HepG2 (cell line): Measurements from ENCODE around the gene GTF2H3. TPM values are rescaled to one million over a fixed set of nuclear protein-coding genes. Genes with fewer than 3 reads are reported as not detected.

ENCODE experiments used
- ATAC-seq: fragments of 200-7000 bp; cut with Tn5 transposase; 3 replicates; pipeline ENCODE4 v1.9.1; 2020; ENCODE audit warnings: mild to moderate bottlenecking, moderate library complexity
- BruUV-seq: library from RNA; stranded (reverse); fragments of 400-500 nt; replicated peaks from 2 replicates; lab custom pipeline; 2021; lab: Mats Ljungman, UMichigan
- CTCF ChIA-PET: fragments of 300-600 bp; formaldehyde crosslinking; extraction: SDS; loops from one replicate; lab custom pipeline; 2021; ENCODE audit warnings: low total read pairs, inconsistent platforms, low intra/inter-chr PET ratio; lab: Yijun Ruan, JAX
- POLR2A ChIA-PET: fragments of 350-600 bp; sonication (Branson Sonifier 250); formaldehyde crosslinking; loops from one replicate; lab custom pipeline; 2020; ENCODE audit warnings: antibody characterized with exemption, inconsistent platforms; lab: Yijun Ruan, JAX
- DNase-seq: peaks from one replicate; pipeline ENCODE4 v3.0.0-alpha.2; 2015; ENCODE audit warnings: low spot score
- FAIRE-seq: peaks from 3 replicates; lab custom pipeline; 2011; peaks lifted over from hg19 to GRCh38; lab: Jason Lieb, UNC
- H2AFZ ChIP-seq: one replicate; pipeline ENCODE4 v1.6.1; 2011; ENCODE audit warnings: low read length, inconsistent platforms
- H3K27ac ChIP-seq: fragments of 300-600 bp; 3 replicates; pipeline ENCODE4 v1.8.0; 2011; ENCODE audit warnings: mixed run types, mild to moderate bottlenecking, mixed read lengths, low read length, inconsistent platforms; ENCODE audit not compliant: insufficient read depth; ENCODE audit errors: extremely low read length
- H3K27me3 ChIP-seq, 2 experiments: fragments of 200-600 bp in 1 of 2; 2 replicates in 1 of 2; 3 replicates in 1 of 2; pipeline versions ENCODE4 v1.6.0 to v1.8.0; 2011; ENCODE audit warnings: low read length in 2 of 2, mild to moderate bottlenecking in 2 of 2, moderate library complexity in 2 of 2, inconsistent platforms in 1 of 2; ENCODE audit not compliant: insufficient read depth in 2 of 2, control insufficient read depth in 1 of 2
- H3K36me3 ChIP-seq, 2 experiments: fragments of 200-600 bp in 1 of 2; replicated peaks in 1 of 2; 2 replicates in 1 of 2; 3 replicates in 1 of 2; pipeline versions ENCODE4 v1.5.1 to v1.8.0; 2011; ENCODE audit warnings: low read length in 2 of 2, inconsistent platforms in 1 of 2; ENCODE audit not compliant: insufficient read depth in 2 of 2, control insufficient read depth in 1 of 2
- H3K4me1 ChIP-seq: 2 replicates; pipeline ENCODE4 v1.5.1; 2012; ENCODE audit warnings: low read length, inconsistent platforms; ENCODE audit not compliant: insufficient read depth
- H3K4me2 ChIP-seq: 2 replicates; pipeline ENCODE4 v1.6.0; 2011; ENCODE audit warnings: low read depth, low read length, inconsistent platforms
- H3K4me3 ChIP-seq, 3 experiments: fragments of 200-600 bp in 1 of 3; sonication (generic), shearing (Covaris generic) in 1 of 3; replicated peaks in 1 of 3; 2 replicates each; pipeline ENCODE4 v1.5.1; 2011 to 2016; ENCODE audit warnings: low read length in 3 of 3, inconsistent platforms in 2 of 3, low read depth in 2 of 3, mild to moderate bottlenecking in 2 of 3, control low read depth in 1 of 3, mixed read lengths in 1 of 3; ENCODE audit not compliant: insufficient read depth in 1 of 3
- H3K79me2 ChIP-seq: one replicate; pipeline ENCODE4 v1.6.1; 2011; ENCODE audit warnings: low read length, inconsistent platforms; ENCODE audit not compliant: insufficient read depth
- H3K9ac ChIP-seq: 2 replicates; pipeline ENCODE4 v1.6.0; 2011; ENCODE audit warnings: mild to moderate bottlenecking, low read depth, low read length, inconsistent platforms; ENCODE audit not compliant: insufficient read depth
- H3K9me3 ChIP-seq: 2 replicates; pipeline ENCODE4 v1.5.1; 2012; ENCODE audit warnings: mild to moderate bottlenecking, low read length
- H4K20me1 ChIP-seq: 2 replicates; pipeline ENCODE4 v1.6.0; 2011; ENCODE audit warnings: inconsistent platforms, mild to moderate bottlenecking, low read length, moderate library complexity; ENCODE audit not compliant: insufficient read depth
- ATRX ChIP-seq: sonication (generic); formaldehyde crosslinking; IDR thresholded peaks from 2 replicates; pipeline ENCODE4 v1.4.0; 2020; ENCODE audit warnings: missing genetic modification reagents, borderline replicate concordance
- E2F1 ChIP-seq: sonication (generic); formaldehyde crosslinking; IDR thresholded peaks from 2 replicates; pipeline ENCODE4 v1.5.0; 2020; ENCODE audit warnings: missing genetic modification reagents
- HNRNPL ChIP-seq: fragments of 200-400 bp; formaldehyde crosslinking; IDR thresholded peaks from 2 replicates; pipeline ENCODE4 v1.6.1; 2017; ENCODE audit warnings: mild to moderate bottlenecking, low read depth, low read length
- IKZF4 ChIP-seq: sonication (generic); formaldehyde crosslinking; IDR thresholded peaks from 2 replicates; pipeline ENCODE4 v1.5.1; 2020; ENCODE audit warnings: borderline replicate concordance, mild to moderate bottlenecking, low read depth, missing genetic modification reagents; ENCODE audit errors: not compliant biosample characterization
- KDM5A ChIP-seq: fragments of 200-600 bp; sonication (generic); IDR thresholded peaks from 2 replicates; pipeline ENCODE4 v1.7.0; 2018; ENCODE audit warnings: antibody characterized with exemption, mild to moderate bottlenecking, low read length, borderline replicate concordance
- MAZ ChIP-seq, 2 experiments: sonication (generic) in 1 of 2; formaldehyde crosslinking in 1 of 2; IDR thresholded peaks; 2 replicates each; pipeline versions ENCODE4 v1.5.0 to v1.6.1; 2012 to 2020; ENCODE audit warnings: low read depth in 2 of 2, mild to moderate bottlenecking in 2 of 2, borderline replicate concordance in 1 of 2, improper control_type of control experiment in 1 of 2, low read length in 1 of 2, missing genetic modification reagents in 1 of 2, moderate library complexity in 1 of 2
- MYPOP ChIP-seq: sonication (generic); formaldehyde crosslinking; IDR thresholded peaks from 2 replicates; pipeline ENCODE4 v1.8.1; 2023; ENCODE audit warnings: mild to moderate bottlenecking, moderate library complexity, missing genetic modification reagents
- NR0B2 ChIP-seq: sonication (generic); formaldehyde crosslinking; IDR thresholded peaks from 2 replicates; pipeline ENCODE4 v1.4.0; 2020; ENCODE audit warnings: mild to moderate bottlenecking, missing genetic modification reagents
- RBM22 ChIP-seq: fragments of 200-400 bp; formaldehyde crosslinking; optimal IDR thresholded peaks from 2 replicates; pipeline ENCODE3; 2017; ENCODE audit warnings: mild to moderate bottlenecking, low read length, moderate library complexity
- SSRP1 ChIP-seq: IDR thresholded peaks from 2 replicates; pipeline ENCODE4 v1.6.1; 2016; ENCODE audit warnings: control low read depth
- ZFP37 ChIP-seq: sonication (generic); formaldehyde crosslinking; IDR thresholded peaks from 2 replicates; pipeline ENCODE4 v1.4.0; 2020; ENCODE audit warnings: missing genetic modification reagents, borderline replicate concordance
- ZNF615 ChIP-seq: sonication (generic); formaldehyde crosslinking; IDR thresholded peaks from 2 replicates; pipeline ENCODE4 v1.5.0; 2020; ENCODE audit warnings: mild to moderate bottlenecking, missing genetic modification reagents, borderline replicate concordance
- WGBS: methylation state at CpG from one replicate; pipeline ENCODE4 v1.1.6; 2017; ENCODE audit warnings: low lambda C conversion rate; 5-methylcytosine and 5-hydroxymethylcytosine counted together
- in situ Hi-C: cut with HindIII; loops from 2 replicates; pipeline ENCODE4 v1.10.0; 2017; ENCODE audit warnings: low pct_unique_long_range_greater_than_20kb; ENCODE audit not compliant: extremely low pct_ligation_motif_present
- intact Hi-C: fragments of 100-400 bp; cut with micrococcal nuclease; formaldehyde crosslinking; loops from one replicate; pipeline ENCODE4 v1.10.0; 2022; ENCODE audit not compliant: unreplicated experiment
- polyA plus RNA-seq, 8 experiments: library from polyadenylated mRNA; depleted of rRNA in 3 of 8; stranded (reverse) in 7 of 8; unstranded in 1 of 8; fragments of >200 nt; fragmentation: Illumina TruSeq in 4 of 8; extraction: Trizol in 4 of 8; gene quantifications; 2 replicates each; pipeline versions ENCODE4 v1.2.1 to v1.2.3, GENCODE V29; 2011 to 2016; ENCODE audit warnings: low read depth in 4 of 8, missing spikeins in 1 of 8, mixed read lengths in 1 of 8; ENCODE audit not compliant: insufficient read depth in 1 of 8
- total RNA-seq, 5 experiments: library from RNA; depleted of rRNA; stranded (reverse); fragments of >200 nt; fragmentation: Illumina TruSeq; extraction: Trizol; gene quantifications; 2 replicates each; pipeline ENCODE4 v1.2.3, GENCODE V29; 2016; ENCODE audit warnings: low read depth in 1 of 5

The GTF2H3 gene
- total and polyA plus RNA-seq, 2 of the 13 experiments (the other 11 are each of a cell fraction or from before 2014, with no cell fraction given), result 35.8 to 58.8 TPM

GRCh38 chr12:123621619-123622530 is 11.8 kb upstream of the GTF2H3 start:
- no TSS peak for BruUV-seq
- H3K27ac ChIP-seq, result no peak overlapping the region
- POLR2A ChIA-PET, result interaction anchor here (0.7 to 1.2 kb wide), 3 partner anchors 13 to 257 kb away, joined by 3 read pairs; partner anchors contain the start of gene DDX55
- H3K79me2 ChIP-seq, result no peaks in the 10 kb centered on the region
- ATAC-seq (peak; percentile 16; the same call in 1 of the 3 replicates), DNase-seq (no peak), FAIRE-seq (no peak)
- H3K4me2 ChIP-seq, result no peak overlapping the region
- H3K4me1 ChIP-seq, result peaks cover 7% of the 10 kb centered on the region; the same call in 1 of the 2 replicates
- 97% methylated on average over 15 of the region's 15 CpGs for WGBS
- H3K9me3 ChIP-seq, result no peaks in the 10 kb centered on the region
- H2AFZ ChIP-seq, result no peak overlapping the region
- peak; percentile 14 for TF ChIP-seq RBM22
- TF ChIP-seq ZNF615, result no peak
- TF ChIP-seq SSRP1 (CRISPR knock-in tag), result 0 out of 2 replicates have a peak, but pooled peaks have one; percentile 54
- 0 out of 2 replicates have a peak, but pooled peaks cover 4% of the 10 kb centered on the region for H4K20me1 ChIP-seq
- intact Hi-C loops (no loop called here), in situ Hi-C loops (no loop called here)
- H3K27me3 ChIP-seq, result no peaks in the 10 kb centered on the region
- H3K4me3 ChIP-seq, result no peak overlapping the region
- CTCF ChIA-PET, result no interaction called here
- H3K36me3 ChIP-seq, result peaks cover 15 to 73% of the 10 kb centered on the region in 2 experiments
- H3K9ac ChIP-seq, result no peak overlapping the region

GRCh38 chr12:123634142-123634561 is 523 bp downstream of the GTF2H3 start:
- under 1% methylated on average over 19 of the region's 19 CpGs for WGBS
- H3K27ac ChIP-seq, result peak overlapping the region; percentile 91
- TSS peak; percentile 94 for BruUV-seq
- H2AFZ ChIP-seq, result no peak overlapping the region
- H3K79me2 ChIP-seq, result peaks cover 30% of the 10 kb centered on the region
- peak overlapping the region; percentile 99 for H3K9ac ChIP-seq
- peak overlapping the region; percentile 91 to 98 (median 94) for H3K4me3 ChIP-seq
- peaks cover 7 to 14% of the 10 kb centered on the region in 2 experiments; a peak in 4 of 5 replicates for H3K36me3 ChIP-seq
- in situ Hi-C loops (no loop called here), intact Hi-C loops (no loop called here)
- FAIRE-seq, result no peak
- H3K4me2 ChIP-seq, result peak overlapping the region; percentile 82
- H4K20me1 ChIP-seq, result no peaks in the 10 kb centered on the region
- no peaks in the 10 kb centered on the region; a peak in 1 of 5 replicates for H3K27me3 ChIP-seq
- H3K9me3 ChIP-seq, result no peaks in the 10 kb centered on the region
- no peak for DNase-seq
- ATAC-seq, result peak; percentile 22; the same call in 2 of the 3 replicates
- CTCF ChIA-PET, result no interaction called here
- peaks cover 16% of the 10 kb centered on the region for H3K4me1 ChIP-seq
- POLR2A ChIA-PET, result interaction anchor here (0.9 to 1.3 kb wide), 3 partner anchors 77 to 269 kb away, joined by 3 to 8 read pairs (median 5); partner anchors contain the start of genes ATP6V0A2 and KMT5A
- TF ChIP-seq KDM5A (0 out of 2 replicates have a peak, but pooled peaks have one; percentile 46), MAZ (IDR thresholded peaks at IDR 0.05; ENCODE audit: borderline replicate concordance, low read depth, low read length) (no peak), MAZ (CRISPR knock-in tag; IDR thresholded peaks at IDR 0.05; ENCODE audit: low read depth) (no peak), HNRNPL (no peak), MYPOP (no peak), IKZF4 (CRISPR knock-in tag) (no peak), ATRX (CRISPR knock-in tag) (no peak), ZFP37 (CRISPR knock-in tag) (no peak), NR0B2 (CRISPR knock-in tag) (no peak), E2F1 (CRISPR knock-in tag) (no peak)
